Endothelial cell (in vitro differentiated cells): ENCODE data around the gene PTCD2. TPM values are rescaled to one million over a fixed set of nuclear protein-coding genes. Genes with fewer than 3 reads are reported as not detected.

Source experiments
- DNase-seq: peaks from one replicate; pipeline ENCODE4 v3.0.0; 2021; ENCODE audit warnings: low spot score
- H3K27ac Mint-ChIP-seq: one replicate; pipeline ENCODE4 v1.8.0; 2021; ENCODE audit warnings: mixed read lengths, inconsistent platforms; ENCODE audit not compliant: unreplicated experiment
- H3K27me3 Mint-ChIP-seq: one replicate; pipeline ENCODE4 v1.8.0; 2021; ENCODE audit warnings: mild to moderate bottlenecking, moderate library complexity, mixed read lengths, inconsistent platforms; ENCODE audit not compliant: unreplicated experiment
- H3K36me3 Mint-ChIP-seq: one replicate; pipeline ENCODE4 v1.8.0; 2021; ENCODE audit warnings: mild to moderate bottlenecking, low read depth, mixed read lengths, inconsistent platforms; ENCODE audit not compliant: unreplicated experiment
- H3K4me1 Mint-ChIP-seq: one replicate; pipeline ENCODE4 v1.8.0; 2021; ENCODE audit warnings: mild to moderate bottlenecking, mixed read lengths, inconsistent platforms; ENCODE audit not compliant: unreplicated experiment
- H3K4me3 Mint-ChIP-seq: one replicate; pipeline ENCODE4 v1.8.0; 2021; ENCODE audit warnings: mild to moderate bottlenecking, mixed read lengths, inconsistent platforms; ENCODE audit not compliant: unreplicated experiment
- H3K9me3 Mint-ChIP-seq: one replicate; pipeline ENCODE4 v1.8.0; 2021; ENCODE audit warnings: mixed read lengths, inconsistent platforms; ENCODE audit not compliant: unreplicated experiment
- CTCF ChIP-seq: fragments of 200-600 bp; sonication (generic); IDR thresholded peaks from one replicate; pipeline ENCODE4 v1.5.0; 2021; ENCODE audit warnings: antibody characterized with exemption; ENCODE audit not compliant: unreplicated experiment
- total RNA-seq: library from RNA; stranded (reverse); fragmentation: NEBNext Ultra II Directional; extraction: Animal tissue kit (Norgen Biotek cat#: 25700); gene quantifications from one replicate; pipeline ENCODE4 v1.2.1, GENCODE V29; 2021; ENCODE audit not compliant: unreplicated experiment

PTCD2 gene
- total RNA-seq, 1 donor from 2014 or later = 7.5 TPM

- H3K27ac Mint-ChIP-seq = no peak overlapping the region
- no peak for TF ChIP-seq CTCF
- H3K27me3 Mint-ChIP-seq = peaks cover 2% of the 10 kb centered on the region
- H3K9me3 Mint-ChIP-seq = no peaks in the 10 kb centered on the region
- H3K4me3 Mint-ChIP-seq = no peak overlapping the region
- DNase-seq = no peak
- peaks cover 5% of the 10 kb centered on the region for H3K4me1 Mint-ChIP-seq
- peaks cover 12% of the 10 kb centered on the region for H3K36me3 Mint-ChIP-seq
Measured at GRCh38 chr5:72358925-72359324, 38.8 kb downstream of the PTCD2 start.

GRCh38 chr5:72359886-72360285 lies 39.7 kb downstream of the PTCD2 start:
- no peak overlapping the region for H3K4me3 Mint-ChIP-seq
- H3K36me3 Mint-ChIP-seq = peaks cover 12% of the 10 kb centered on the region
- H3K27me3 Mint-ChIP-seq = peaks cover 2% of the 10 kb centered on the region
- peaks cover 5% of the 10 kb centered on the region for H3K4me1 Mint-ChIP-seq
- no peak for DNase-seq
- H3K27ac Mint-ChIP-seq = no peak overlapping the region
- TF ChIP-seq CTCF = no peak
- H3K9me3 Mint-ChIP-seq = no peaks in the 10 kb centered on the region

GRCh38 chr5:72363166-72363802 lies 43.1 kb downstream of the PTCD2 start:
- no peak overlapping the region for H3K27ac Mint-ChIP-seq

GRCh38 chr5:72364171-72364570 lies 44.0 kb downstream of the PTCD2 start:
- H3K9me3 Mint-ChIP-seq = no peaks in the 10 kb centered on the region
- peaks cover 12% of the 10 kb centered on the region for H3K36me3 Mint-ChIP-seq
- no peak for TF ChIP-seq CTCF
- no peak overlapping the region for H3K27ac Mint-ChIP-seq
- DNase-seq = no peak
- H3K4me1 Mint-ChIP-seq = peaks cover 4% of the 10 kb centered on the region
- no peak overlapping the region for H3K4me3 Mint-ChIP-seq
- H3K27me3 Mint-ChIP-seq = peaks cover 2% of the 10 kb centered on the region

More at GRCh38 chr5:72363166-72363802, 43.1 kb downstream of the PTCD2 start:
- peaks cover 12% of the 10 kb centered on the region for H3K36me3 Mint-ChIP-seq
- no peak for DNase-seq
- TF ChIP-seq CTCF = no peak
- H3K4me1 Mint-ChIP-seq = peaks cover 4% of the 10 kb centered on the region
- no peaks in the 10 kb centered on the region for H3K9me3 Mint-ChIP-seq
- H3K27me3 Mint-ChIP-seq = peaks cover 2% of the 10 kb centered on the region
- H3K4me3 Mint-ChIP-seq = no peak overlapping the region

- TF ChIP-seq CTCF = no peak
Measured at GRCh38 chr5:72364951-72365350, 44.8 kb downstream of the PTCD2 start.

More at GRCh38 chr5:72364951-72365350, 44.8 kb downstream of the PTCD2 start:
- Mint-ChIP-seq H3K27ac (no peak overlapping the region), H3K4me1 (peaks cover 4% of the 10 kb centered on the region), H3K36me3 (peaks cover 12% of the 10 kb centered on the region), H3K27me3 (peaks cover 2% of the 10 kb centered on the region), H3K4me3 (no peak overlapping the region), H3K9me3 (no peaks in the 10 kb centered on the region)
- DNase-seq = no peak
